PFSK-1 (cell line): Measurements from ENCODE around the gene ARPC5.

ENCODE experiments used
- FOXP2 ChIP-seq: optimal IDR thresholded peaks from 2 replicates; pipeline ENCODE3; 2011; ENCODE audit warnings: borderline replicate concordance, control low read depth, inconsistent platforms; ENCODE audit not compliant: insufficient read depth; ENCODE audit errors: extremely low read length, extremely low read depth
- POLR2AphosphoS5 ChIP-seq: IDR thresholded peaks from 2 replicates; pipeline ENCODE4 v1.6.1; 2012; ENCODE audit warnings: low read depth, mild to moderate bottlenecking, control low read depth, low read length, moderate library complexity
- REST ChIP-seq, 2 experiments: IDR thresholded peaks; 2 replicates each; pipeline versions ENCODE4 v1.6.1 to v1.8.0; 2011 to 2012; ENCODE audit warnings: low read depth in 2 of 2, low read length in 2 of 2, control low read depth in 1 of 2, inconsistent platforms in 1 of 2, mild to moderate bottlenecking in 1 of 2, moderate library complexity in 1 of 2; ENCODE audit not compliant: insufficient read depth in 1 of 2
- SIN3A ChIP-seq: IDR thresholded peaks from 2 replicates; pipeline ENCODE4 v1.6.1; 2012; ENCODE audit warnings: mild to moderate bottlenecking, low read length, moderate library complexity, borderline replicate concordance; ENCODE audit not compliant: insufficient read depth
- TAF1 ChIP-seq: IDR thresholded peaks from 2 replicates; pipeline ENCODE4 v1.6.1; 2012; ENCODE audit warnings: low read length, control low read depth, borderline replicate concordance; ENCODE audit not compliant: insufficient read depth

GRCh38 chr1:183583466-183583865 is 52.1 kb downstream of the ARPC5 start:
- TF ChIP-seq TAF1 (no peak), POLR2AphosphoS5 (no peak), REST (IDR thresholded peaks at IDR 0.05; ENCODE audit: insufficient read depth in 1 of 2, low read depth in 2 of 2, low read length in 2 of 2) (no peak), FOXP2 (no peak), SIN3A (no peak)
